ENCODE measurements around the gene ALOX15B. TPM values are rescaled to one million over a fixed set of nuclear protein-coding genes. Genes with fewer than 3 reads are reported as not detected.
"Not testable (repeated sequence)": the region's sequence is repeated elsewhere in the genome, so short reads cannot be mapped to it uniquely, and the experiment has no call there.

The ALOX15B gene
- total RNA-seq, 2 experiments from 2014 or later, result 0.08 TPM; not detected in 1

DNA sequence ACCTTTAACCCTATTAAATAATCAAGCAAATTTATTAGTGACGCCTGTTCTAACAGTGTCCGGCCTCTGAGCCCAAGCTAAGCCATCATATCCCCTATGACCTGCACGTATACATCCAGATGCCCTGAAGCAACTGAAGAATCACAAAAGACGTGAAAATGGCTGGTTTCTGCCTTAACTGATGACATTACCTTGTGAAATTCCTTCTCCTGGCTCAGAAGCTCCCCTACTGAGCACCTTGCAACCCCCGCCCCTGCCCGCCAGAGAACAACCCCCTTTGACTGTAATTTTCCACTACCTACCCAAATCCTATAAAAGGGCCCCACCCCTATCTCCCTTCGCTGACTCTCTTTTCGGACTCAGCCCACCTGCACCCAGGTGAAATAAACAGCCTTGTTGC, 23.0 kb downstream of the ALOX15B start:
- not testable (repeated sequence) for H3K27ac Mint-ChIP-seq, H3K36me3 Mint-ChIP-seq, DNase-seq, H3K4me3 Mint-ChIP-seq, H3K9me3 Mint-ChIP-seq, H3K4me1 Mint-ChIP-seq
- H3K27me3 Mint-ChIP-seq, result peaks cover 80% of the 10 kb centered on the region

GRCh38 chr17:8062435-8062806, 23.6 kb downstream of the ALOX15B start:
- Mint-ChIP-seq H3K4me1 (peaks cover 6% of the 10 kb centered on the region), H3K27ac (no peak overlapping the region), H3K9me3 (no peaks in the 10 kb centered on the region), H3K36me3 (no peaks in the 10 kb centered on the region), H3K4me3 (no peak overlapping the region), H3K27me3 (peaks cover 74% of the 10 kb centered on the region)
- no peak for DNase-seq

DNA sequence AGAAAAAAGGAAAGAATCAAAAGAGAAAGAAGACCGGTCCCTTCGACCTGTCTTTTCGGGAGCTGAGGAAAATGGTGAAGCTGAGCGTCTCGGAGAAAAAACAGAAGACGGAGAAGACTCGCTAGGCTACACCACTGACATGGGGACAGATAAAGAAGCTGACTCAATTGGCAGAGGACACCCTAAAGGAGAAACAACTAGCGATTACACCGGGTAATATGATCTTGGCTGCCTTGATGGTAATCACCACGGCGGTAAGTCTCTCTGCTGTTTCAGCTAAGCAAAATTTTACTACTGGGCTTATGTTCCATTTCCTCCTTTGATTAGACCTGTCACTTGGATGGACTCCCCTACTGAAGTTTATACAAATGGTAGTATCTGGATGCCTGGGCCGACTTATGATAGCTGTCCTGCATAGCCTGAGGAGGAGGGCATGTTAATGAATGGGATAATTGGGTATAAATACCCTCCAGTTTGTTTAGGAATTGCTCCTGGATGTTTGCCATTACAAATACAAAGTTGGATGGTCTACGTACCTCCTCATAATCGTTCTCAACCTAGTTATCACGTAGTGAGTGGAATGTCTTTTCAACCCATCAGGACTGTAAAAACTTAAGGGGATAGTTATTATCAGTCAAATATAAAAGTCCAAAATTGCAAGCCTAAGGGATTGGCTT, 24.1 kb downstream of the ALOX15B start:
- Mint-ChIP-seq H3K4me1 (peaks cover 5% of the 10 kb centered on the region), H3K9me3 (no peaks in the 10 kb centered on the region), H3K27ac (no peak overlapping the region), H3K4me3 (no peak overlapping the region), H3K27me3 (peaks cover 70% of the 10 kb centered on the region), H3K36me3 (no peaks in the 10 kb centered on the region)
- DNase-seq, result no peak

- Mint-ChIP-seq H3K27me3 (peaks cover 60% of the 10 kb centered on the region), H3K27ac (no peak overlapping the region)
Measured at GRCh38 chr17:8063761-8064534, 25.1 kb downstream of the ALOX15B start.

GRCh38 chr17:8064561-8065019, 25.7 kb downstream of the ALOX15B start:
- Mint-ChIP-seq H3K4me3 (no peak overlapping the region), H3K4me1 (peaks cover 2% of the 10 kb centered on the region), H3K27ac (no peak overlapping the region), H3K9me3 (no peaks in the 10 kb centered on the region), H3K27me3 (peaks cover 54% of the 10 kb centered on the region), H3K36me3 (no peaks in the 10 kb centered on the region)
- DNase-seq, result no peak

More at GRCh38 chr17:8063761-8064534, 25.1 kb downstream of the ALOX15B start:
- H3K36me3 Mint-ChIP-seq, result no peaks in the 10 kb centered on the region
- H3K4me1 Mint-ChIP-seq, result peaks cover 4% of the 10 kb centered on the region
- no peak overlapping the region for H3K4me3 Mint-ChIP-seq
- no peaks in the 10 kb centered on the region for H3K9me3 Mint-ChIP-seq
- no peak for DNase-seq

GRCh38 chr17:8066841-8067775, 28.2 kb downstream of the ALOX15B start:
- Mint-ChIP-seq H3K9me3 (no peaks in the 10 kb centered on the region), H3K27me3 (peaks cover 42% of the 10 kb centered on the region), H3K4me1 (no peaks in the 10 kb centered on the region), H3K36me3 (no peaks in the 10 kb centered on the region), H3K4me3 (no peak overlapping the region), H3K27ac (no peak overlapping the region)
- no peak for DNase-seq

GRCh38 chr17:8067806-8068205, 28.9 kb downstream of the ALOX15B start:
- Mint-ChIP-seq H3K4me1 (peaks cover 4% of the 10 kb centered on the region), H3K4me3 (no peak overlapping the region), H3K27ac (no peak overlapping the region), H3K27me3 (peaks cover 42% of the 10 kb centered on the region), H3K9me3 (no peaks in the 10 kb centered on the region), H3K36me3 (no peaks in the 10 kb centered on the region)
- DNase-seq, result no peak

GRCh38 chr17:8068736-8069586, 30.1 kb downstream of the ALOX15B start:
- no peaks in the 10 kb centered on the region for H3K9me3 Mint-ChIP-seq
- no peak for DNase-seq
- H3K27me3 Mint-ChIP-seq, result peaks cover 42% of the 10 kb centered on the region
- no peaks in the 10 kb centered on the region for H3K36me3 Mint-ChIP-seq
- no peak overlapping the region for H3K4me3 Mint-ChIP-seq
- H3K4me1 Mint-ChIP-seq, result peaks cover 14% of the 10 kb centered on the region
- no peak overlapping the region for H3K27ac Mint-ChIP-seq

DNA sequence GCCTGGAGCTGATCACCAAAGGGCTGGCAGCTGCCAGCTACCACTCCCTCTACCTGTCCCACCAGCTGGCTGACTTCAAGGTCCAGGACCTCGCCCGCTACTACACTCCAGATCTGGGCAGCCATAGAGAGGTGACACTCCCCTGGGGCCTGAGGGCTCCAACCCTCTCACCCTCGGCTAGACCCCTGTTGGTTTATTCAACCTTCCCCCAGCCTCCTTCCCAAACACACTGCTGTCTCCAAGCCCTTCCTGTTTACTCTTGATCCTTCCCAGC, 30.7 kb downstream of the ALOX15B start:
- H3K27ac Mint-ChIP-seq, result no peak overlapping the region
- no peaks in the 10 kb centered on the region for H3K9me3 Mint-ChIP-seq
- H3K36me3 Mint-ChIP-seq, result no peaks in the 10 kb centered on the region
- peaks cover 16% of the 10 kb centered on the region for H3K4me1 Mint-ChIP-seq
- no peak for DNase-seq
- peaks cover 42% of the 10 kb centered on the region for H3K27me3 Mint-ChIP-seq
- H3K4me3 Mint-ChIP-seq, result no peak overlapping the region

DNA sequence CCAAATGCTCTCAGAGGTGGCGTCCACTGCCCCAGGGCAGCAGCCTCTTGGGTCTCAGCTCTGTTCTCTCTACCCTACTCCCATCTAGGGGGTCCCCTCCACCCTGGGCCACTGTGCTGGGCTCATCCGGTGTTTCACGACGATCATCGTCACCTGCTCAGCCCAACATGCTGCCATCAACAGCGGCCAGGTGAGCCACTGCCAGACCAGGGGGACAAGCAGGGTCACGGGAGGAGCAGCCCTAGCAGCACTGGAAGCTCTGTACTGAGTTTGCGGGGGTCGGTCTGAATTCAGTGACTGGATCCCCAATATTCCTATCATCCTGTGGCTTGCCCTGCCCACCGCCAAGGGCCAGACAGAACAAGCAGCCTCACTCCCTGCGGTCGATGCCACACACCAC, 32.6 kb downstream of the ALOX15B start:
- Mint-ChIP-seq H3K4me1 (peaks cover 16% of the 10 kb centered on the region), H3K9me3 (no peaks in the 10 kb centered on the region), H3K4me3 (no peak overlapping the region), H3K27me3 (peaks cover 44% of the 10 kb centered on the region), H3K36me3 (no peaks in the 10 kb centered on the region), H3K27ac (no peak overlapping the region)
- DNase-seq, result no peak

GRCh38 chr17:8072341-8072728, 33.5 kb downstream of the ALOX15B start:
- peaks cover 16% of the 10 kb centered on the region for H3K4me1 Mint-ChIP-seq
- DNase-seq, result no peak
- H3K9me3 Mint-ChIP-seq, result no peaks in the 10 kb centered on the region
- H3K36me3 Mint-ChIP-seq, result no peaks in the 10 kb centered on the region
- peak overlapping the region; percentile 55 for H3K4me3 Mint-ChIP-seq
- no peak overlapping the region for H3K27ac Mint-ChIP-seq
- peaks cover 44% of the 10 kb centered on the region for H3K27me3 Mint-ChIP-seq

- no peaks in the 10 kb centered on the region for H3K9me3 Mint-ChIP-seq
- H3K4me1 Mint-ChIP-seq, result peaks cover 16% of the 10 kb centered on the region
- no peaks in the 10 kb centered on the region for H3K36me3 Mint-ChIP-seq
- H3K27me3 Mint-ChIP-seq, result peaks cover 44% of the 10 kb centered on the region
- peak overlapping the region; percentile 60 for H3K4me3 Mint-ChIP-seq
- H3K27ac Mint-ChIP-seq, result no peak overlapping the region
- peak; percentile 24 for DNase-seq
Measured at GRCh38 chr17:8072729-8073461, 34.0 kb downstream of the ALOX15B start.

DNA sequence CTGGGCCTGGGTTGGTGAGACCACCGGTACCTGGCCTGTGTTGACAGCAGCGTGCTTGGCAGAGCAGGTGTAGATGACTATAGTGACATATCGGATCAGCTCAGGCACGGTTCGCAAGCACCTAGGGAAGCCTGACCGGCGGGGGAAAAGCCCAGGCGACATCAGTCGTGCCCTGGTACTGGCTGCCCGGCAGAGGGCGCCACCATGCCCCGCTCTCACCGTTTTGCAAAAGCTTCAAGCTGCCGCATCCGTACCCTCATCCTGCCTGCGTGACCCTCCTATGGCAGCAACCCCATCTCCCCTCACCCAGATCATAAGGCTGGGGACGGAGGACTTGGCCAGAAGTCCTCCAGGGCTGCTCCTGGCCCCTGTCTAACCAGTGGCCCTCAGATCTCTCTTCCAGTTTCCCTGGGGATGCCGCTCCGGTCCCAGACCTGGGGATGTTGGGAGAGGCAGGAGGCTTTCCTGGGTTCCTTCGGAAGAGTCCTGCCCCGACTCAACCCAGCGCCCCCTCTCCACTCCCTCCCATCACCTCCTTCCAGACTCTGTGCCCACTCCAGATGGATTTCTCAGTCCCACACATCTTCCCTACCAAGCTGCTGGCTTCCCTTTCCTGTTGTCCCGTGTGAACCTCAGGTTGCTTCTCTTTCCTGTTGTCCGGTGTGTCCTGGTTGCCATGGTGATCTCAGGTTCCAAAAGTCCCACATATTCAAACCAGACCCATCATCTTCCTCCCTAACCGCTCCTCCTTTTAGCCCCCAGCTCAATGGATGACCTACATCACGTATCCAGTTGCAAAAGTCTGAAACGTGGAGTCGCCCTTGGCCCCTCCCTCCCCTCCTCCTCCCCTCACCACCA, 35.0 kb downstream of the ALOX15B start:
- Mint-ChIP-seq H3K27me3 (peaks cover 44% of the 10 kb centered on the region), H3K27ac (no peak overlapping the region), H3K4me3 (peak overlapping the region; percentile 74), H3K9me3 (no peaks in the 10 kb centered on the region), H3K36me3 (no peaks in the 10 kb centered on the region), H3K4me1 (peaks cover 16% of the 10 kb centered on the region)
- DNase-seq, result peak; percentile 85

Measured in activated naive CD8-positive, alpha-beta T cell treated with anti-CD3 and anti-CD28 coated beads for 36 hours (primary cell).